Glomerular visceral epithelial cell (primary cell): Measurements from ENCODE around the gene ACADS.

Experiments
- DNase-seq: peaks from one replicate; pipeline ENCODE4 v3.0.0-alpha.2; 2016; ENCODE audit errors: extremely low spot score

The ACADS gene

DNA sequence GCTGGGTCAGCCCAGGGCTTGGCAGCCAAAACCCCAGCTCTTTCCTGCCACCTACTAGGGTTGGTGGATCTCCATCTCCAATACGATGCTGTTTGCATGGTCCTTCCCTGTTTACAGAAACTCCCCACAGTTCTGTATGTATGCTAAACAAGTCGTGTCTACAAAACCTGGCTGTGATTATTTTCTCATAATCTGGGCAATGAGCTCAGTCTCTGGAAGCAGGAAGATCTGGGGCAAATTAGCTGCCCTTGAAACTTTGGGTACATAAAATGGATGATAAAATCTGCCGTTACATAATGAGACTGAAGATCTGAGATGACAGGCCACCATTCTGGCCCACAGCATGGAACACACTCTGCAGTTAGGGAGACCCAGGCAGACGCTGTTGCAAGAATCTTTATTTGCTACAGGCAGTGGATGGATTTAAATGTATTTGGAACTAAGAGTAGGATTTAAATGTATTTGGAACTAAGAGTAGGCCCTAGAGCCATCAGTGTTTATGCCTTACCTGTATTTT lies 31.7 kb downstream of the ACADS start:
- DNase-seq = no peak

DNA sequence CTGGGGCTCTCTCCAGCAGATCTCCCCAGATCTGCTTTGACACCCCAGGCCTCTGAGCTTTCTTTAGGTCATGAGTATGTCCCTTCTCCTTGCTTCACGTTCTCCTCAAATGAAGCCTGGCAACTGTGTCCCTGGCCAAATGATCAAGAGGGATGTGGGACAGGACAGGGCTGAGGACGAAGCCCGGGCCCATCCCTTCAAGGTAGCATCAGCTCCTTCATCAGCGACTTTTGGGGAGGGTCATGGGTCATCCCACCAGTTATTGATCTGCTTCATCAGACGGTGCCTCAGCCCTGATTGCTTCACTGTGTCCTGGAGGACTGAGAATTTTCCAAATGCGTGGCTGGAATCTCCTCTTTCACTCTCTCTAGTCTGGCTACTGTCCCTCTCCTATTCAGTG lies 32.3 kb downstream of the ACADS start:
- no peak for DNase-seq

DNA sequence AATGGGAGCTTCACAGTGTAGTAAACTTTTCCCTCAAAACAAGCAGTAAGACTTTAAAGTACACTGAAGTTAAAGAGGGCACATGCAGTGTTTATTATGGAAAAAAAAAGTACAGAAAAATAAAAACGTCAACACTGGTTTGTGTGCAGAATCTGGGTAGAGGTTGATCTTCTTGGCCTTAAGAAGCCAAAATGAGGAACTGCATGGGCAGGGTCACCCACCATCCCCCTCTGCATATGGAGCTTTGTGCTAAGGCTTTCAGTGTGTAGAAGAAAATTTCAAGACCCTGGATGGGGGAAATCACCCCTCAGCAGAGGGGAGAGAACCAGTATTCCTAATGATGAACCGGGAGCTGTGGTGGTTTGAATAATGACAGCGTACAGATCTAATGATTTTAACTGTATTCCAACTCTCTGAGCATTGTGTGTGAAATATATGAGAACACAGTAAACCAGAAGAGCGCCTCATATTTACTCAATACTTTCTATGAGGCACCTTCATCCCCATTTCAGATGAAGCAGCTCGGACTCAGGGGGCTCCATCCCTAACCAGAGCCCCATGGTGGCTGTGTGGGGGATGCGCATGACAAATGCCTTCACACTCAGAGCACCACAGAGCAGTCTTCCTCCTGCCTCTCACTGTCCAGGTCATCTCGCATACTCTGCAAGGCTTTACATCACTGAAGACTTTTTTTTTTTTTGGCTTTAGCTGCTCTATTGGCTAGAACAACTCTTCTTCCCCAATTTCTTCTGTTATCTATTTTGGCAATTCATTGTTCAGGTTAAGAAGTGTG lies 33.4 kb downstream of the ACADS start:
- no peak for DNase-seq

DNA sequence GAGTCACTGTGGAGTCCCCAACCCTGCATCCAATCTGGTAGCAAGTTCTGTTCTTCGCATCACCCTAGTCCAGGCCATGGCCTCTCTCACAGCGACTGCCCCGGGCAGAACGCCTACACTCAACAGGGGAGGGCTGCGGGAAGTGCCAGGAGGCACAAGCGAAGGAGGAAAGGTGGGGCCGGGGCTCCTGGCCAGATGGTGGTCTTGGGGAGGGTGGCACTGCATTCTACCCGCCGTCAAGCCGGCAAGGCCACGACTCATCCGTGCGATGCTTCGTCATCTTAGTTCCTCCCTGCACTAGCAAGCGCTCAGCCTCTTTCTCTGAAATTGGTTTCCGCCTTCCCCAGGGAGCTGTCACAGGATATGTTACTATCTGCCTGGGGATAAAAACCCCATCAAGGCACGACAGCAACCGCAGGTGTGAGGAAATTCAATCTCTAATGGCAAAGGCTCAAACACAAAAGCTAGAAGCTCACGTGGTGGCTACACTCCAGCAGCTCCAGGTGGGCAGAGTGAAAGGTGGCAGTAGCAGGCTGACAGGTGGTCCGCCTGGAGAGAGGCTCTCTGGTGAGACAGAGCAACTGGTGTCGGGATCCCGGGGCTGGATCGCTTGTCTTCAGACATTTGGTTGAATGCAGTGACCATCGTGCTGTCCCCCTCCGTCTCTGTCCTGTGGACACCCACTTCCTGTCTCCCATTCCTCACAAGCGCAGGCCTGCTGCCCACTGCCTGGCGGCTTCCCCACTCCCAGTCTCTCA lies 34.1 kb downstream of the ACADS start:
- DNase-seq = no peak

DNA sequence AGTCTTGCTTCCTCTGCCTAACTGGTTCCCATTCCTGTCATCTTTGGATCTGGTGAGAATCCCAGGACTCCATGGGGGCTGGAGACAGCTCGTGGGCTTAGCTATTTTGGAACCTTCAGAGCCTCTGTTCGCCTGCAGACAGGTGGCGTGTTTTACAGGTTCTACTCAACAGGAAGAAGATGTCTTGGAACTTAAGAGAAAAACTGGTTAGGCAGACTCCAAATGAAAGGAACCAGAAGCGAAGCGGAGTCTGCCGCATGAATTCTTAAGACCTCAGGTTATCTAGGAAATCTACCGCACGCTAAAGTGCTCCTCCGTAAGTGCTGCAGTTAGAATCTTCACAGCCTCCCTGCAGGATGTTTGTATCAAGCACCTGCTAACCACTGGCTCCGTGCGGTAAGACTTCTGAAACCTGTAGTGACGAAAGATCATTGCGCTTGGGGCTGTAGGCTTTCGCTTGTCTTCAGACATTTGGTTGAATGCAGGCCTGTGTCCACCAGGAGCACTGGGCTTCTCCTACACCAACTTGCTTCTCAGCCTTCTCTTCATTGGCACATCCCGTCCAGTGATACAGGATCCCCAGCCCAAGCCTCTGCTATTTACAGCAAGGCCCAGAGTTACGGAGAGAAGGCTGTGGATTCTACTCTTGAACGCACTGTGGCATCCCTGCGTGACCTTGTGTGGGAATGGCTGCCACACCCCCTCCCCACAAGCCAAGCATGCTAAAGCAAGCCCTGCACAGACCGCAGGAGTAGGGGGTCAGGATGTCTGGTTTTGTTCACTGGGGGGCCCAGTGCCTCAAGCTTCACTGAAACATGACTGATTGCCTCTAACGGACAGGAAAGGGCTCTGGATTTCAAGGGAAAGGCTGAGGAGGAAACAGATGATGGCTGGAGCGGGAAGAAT lies 35.0 kb downstream of the ACADS start:
- no peak for DNase-seq

DNA sequence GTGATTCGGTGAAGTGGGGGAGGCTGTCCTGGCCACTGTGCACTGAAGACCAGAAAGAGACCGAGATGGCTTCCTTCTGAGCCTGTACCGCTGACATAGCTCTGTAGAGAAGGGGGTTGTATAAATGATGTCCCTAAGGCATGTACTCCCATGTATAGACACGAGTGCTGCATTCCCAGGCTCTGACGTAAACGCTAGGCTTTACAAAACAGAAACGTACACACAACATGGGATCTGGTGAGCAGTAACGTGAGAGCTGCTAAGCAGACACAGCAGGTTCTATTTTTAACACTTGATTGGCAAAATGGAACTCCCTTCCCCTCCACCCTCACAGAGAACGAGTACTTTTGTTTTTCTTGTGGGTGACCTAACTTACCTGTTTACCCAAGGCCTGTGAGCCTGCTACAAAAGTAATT lies 35.9 kb downstream of the ACADS start:
- DNase-seq = no peak

DNA sequence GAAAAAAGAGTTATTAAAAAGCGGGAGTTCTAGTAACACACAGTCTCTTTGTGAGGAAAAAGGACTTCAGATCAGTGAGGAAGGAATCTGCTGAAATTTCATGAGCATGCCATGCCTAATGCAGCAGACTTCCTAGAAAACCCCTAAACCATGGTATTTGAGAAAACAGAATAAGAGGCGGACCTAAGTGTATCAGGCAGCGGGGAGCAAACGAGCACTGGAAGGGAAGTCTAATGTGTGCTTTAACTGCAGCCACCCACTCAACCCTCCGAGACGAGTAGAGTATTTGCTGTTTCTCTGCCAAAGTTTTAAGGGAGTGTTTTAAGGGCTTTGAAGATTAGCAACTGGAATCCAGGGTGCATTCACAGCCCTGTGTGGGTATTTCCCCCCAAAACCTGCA lies 36.5 kb downstream of the ACADS start:
- no peak for DNase-seq

DNA sequence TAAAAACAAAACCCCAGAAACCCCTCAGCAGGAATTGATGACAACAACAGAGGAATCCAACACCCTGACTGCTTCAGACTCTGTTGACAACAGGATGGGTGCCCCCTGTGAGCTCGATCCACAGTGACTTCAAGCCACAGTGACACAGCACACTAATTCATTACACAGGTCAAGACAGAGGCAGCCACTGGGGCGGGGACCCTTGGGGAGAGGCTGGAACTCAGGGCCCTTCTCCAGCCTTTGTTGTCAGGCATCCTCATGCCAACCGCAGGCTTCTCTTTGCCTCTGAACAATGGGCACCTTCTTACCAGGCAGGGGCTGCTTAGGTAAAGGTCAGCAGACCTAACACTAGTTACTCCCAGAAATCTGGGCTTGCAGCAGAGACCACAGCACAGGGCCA lies 37.6 kb downstream of the ACADS start:
- no peak for DNase-seq

DNA sequence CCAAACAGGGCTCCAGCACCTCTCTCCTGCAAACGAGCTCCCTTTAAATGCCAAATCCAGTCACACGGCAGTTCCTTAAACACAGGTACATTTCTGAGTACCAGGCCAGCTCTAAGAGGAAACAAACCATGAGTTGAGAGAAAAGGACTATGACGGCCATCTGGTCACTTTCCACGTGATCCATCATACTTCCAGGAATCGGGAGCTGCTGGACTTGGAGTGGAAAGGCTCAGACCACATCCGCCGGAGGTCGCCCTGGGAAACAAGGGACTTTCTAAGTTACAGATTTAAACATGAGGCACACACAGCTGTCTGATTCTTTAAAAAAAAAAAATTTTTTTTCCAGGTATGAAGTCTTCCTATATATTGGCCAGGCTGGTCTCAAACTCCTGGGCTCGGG lies 39.2 kb downstream of the ACADS start:
- no peak for DNase-seq

DNA sequence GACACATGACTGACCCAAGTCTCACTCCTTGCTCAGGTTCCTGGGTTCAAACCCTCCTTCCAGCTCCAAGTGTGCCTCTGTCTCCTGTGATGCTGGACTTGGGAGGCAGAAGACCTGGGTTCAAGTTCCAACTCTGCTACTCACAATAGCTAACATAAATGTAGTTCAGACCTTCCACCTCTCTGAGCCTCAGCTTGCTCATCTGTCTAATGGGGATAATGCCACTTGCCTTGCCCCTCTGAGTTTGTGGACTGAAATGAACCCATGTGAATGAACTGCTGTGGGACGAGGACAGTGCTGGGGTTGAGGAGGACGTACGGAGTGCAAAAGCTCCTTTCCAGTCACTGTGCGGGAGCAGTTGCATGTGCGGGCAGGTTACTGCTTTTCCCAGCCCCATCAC lies 40.9 kb downstream of the ACADS start:
- no peak for DNase-seq

DNA sequence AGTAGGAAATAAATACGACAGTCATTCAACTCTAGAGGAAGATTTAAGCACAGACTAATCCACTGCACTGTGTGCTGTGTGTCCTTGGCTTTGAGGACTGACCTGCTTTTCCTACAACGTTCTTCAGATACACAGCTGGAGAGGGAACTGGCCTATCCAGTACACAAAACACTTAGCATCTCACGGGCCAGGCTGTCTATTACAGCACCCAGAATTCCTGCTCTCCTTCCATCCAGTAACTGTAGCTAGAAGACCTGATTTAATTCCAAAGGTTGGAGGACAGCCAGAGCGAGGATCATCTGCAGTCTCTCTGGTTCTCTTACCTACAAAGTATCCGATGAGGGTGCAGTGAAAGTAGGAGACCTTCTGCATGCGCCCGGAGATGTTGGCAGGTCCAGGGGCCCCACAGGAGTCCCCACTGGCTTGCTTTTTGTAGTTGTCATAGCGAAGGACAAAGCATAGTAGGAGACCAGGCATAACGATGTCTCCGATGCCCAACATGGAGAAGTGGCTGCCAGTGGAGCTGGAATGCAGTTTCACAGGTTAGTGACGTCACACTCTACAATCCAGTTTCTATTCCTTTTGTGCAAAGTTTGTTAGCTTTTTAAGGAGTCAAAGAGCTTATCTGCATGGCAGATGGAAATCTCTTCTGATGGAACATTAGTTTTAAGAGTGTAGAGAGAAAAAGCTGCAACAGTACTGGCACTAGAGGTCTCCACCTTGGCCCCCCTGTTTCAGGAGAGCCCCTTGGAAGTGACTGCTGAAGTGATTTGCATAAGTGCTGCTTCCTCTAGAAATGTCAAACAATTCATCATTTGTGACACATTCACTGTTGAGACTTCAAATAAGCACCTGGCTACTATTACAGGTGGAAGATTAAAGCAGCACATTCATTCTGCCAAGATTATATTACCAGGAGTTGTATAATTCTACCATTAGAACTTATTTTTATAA lies 41.7 kb downstream of the ACADS start:
- DNase-seq = no peak

DNA sequence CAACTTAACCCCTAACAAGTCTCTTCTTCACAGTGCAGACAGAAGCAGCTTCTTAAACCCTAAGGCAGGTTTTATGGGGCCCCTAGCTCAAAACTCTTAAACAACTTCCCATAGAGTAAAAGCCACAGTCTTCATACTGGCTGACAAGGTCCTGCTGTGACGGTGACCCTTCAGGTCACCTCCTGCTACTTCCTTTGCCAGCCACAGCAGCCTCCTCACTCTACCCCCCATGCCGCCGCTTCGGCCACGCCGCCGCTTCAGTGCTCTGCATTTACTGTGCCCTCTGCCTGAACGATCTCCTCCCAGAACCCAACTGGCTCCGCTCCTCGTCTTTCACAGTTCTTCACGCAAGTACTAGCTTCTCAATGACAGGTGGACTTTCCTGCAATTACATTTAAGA lies 45.5 kb downstream of the ACADS start:
- DNase-seq = no peak

DNA sequence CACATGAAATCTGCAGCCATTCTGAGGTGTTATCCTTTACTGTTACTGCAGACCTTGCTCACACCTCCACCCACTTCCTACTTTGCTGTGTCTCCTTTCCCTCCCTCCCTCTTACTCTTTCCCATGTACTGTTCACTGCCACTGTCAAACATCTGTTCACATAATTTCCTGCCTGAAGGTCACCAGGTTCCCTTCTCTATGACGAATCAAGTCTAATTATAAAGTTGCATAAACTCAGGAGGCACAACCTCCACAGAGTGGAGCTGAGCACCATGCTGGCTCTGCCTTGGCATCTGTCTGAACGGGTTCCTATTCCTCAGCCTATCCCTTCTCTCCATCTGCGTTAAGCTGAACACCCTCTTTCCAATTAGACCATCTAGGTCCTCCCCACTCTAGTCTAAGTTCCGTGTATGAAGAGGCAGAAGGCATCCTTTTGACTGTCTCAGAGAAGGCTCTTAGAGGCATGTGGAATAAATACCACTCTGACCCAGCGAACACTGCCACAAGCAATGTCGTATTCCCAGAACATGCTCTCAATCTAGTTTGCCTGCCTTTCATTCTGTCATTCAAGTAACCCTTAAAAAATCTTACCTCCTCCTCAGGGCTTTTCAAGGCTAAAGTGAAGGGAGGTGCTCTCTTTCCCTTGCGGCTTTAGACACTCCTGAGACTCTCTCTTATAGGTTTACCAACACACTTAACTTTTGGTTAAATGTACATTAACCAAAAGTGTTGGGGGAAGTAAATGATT lies 48.7 kb downstream of the ACADS start:
- DNase-seq = no peak

DNA sequence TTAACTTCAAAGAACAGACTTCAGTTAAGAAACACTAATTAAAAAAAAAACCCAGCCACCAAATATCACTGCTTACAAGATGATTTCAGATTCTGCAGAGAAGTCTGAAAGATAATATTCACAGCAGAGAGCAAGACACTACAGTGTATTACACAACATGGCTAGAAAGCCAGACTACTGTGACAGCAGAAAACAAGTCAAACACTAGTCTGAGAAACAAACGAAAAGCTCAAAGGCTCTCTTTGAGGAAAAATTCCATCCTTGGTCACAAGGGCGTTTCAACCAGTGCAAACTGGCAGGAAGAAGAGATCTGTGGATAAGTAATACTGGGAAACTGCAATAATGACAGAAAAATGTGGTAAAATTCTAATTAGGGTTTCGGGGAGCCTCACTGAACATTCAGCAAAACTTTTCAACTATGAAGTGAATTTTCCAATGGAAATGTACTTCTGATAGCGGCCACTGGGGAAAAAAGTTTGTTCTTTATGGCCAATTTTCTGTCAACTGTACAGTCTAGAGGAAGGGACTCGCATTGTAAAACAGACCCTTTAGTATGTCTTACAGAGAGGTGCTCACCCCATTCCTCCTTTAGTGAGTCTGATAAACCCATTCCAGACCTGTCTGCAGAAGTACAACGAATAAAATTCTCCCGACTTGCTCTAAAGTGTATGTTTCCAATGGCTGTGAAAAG lies 50.4 kb downstream of the ACADS start:
- DNase-seq = no peak

DNA sequence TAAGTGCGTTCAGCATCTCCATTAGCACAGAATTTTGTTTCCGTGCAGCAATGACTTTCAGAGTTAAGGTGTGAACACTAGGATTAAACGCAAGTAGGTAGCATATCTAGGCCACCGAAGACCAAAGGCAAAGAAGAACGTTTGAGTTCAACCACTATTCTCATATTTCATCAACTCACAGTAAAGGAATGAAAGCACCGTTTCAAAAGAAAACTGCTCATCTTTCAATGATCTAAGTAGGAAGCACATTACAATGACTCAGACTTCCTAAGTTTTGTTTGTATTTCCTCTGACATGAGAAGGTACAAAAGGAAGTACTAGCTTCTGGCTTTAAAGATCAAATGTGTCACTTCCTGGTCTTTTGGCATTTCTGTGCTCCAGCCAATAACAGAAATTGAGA lies 57.6 kb downstream of the ACADS start:
- no peak for DNase-seq

DNA sequence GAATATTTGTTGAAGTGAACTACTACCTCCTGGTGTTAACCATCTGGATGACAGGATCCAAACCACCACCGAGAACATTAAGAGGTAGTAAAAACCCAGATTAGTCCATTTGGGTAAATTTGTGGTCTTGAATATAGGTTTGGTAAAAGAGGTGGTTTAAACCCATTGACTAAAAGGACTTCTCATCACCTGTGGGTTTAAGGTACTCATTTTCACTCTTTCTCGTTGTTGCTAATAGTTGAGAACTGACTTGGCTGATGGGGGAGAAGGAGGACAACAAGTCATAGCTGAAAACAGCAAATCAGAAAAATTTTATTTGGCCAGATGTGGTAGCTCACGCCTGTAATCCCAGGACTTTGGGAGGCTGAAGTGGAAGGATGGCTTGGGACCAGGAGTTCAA lies 59.2 kb downstream of the ACADS start:
- no peak for DNase-seq

DNA sequence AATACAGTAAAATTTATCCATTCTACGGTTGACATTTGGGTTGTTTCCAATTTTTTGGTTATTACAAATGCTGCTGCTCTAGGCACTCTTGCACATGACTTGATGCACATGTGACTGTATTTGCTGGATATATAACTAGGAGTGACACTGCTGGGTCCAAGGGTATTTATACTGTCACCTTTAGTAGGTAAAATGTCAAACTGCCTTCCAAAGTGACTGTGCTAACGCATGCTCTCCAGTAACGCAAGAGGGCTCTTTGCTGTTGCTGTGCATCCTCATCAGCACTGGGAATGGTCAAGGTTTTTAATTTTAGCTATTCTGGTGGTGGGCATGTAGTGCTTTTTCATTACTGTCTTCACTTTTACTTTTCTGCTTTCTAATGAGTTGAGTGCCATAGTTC lies 62.3 kb downstream of the ACADS start:
- DNase-seq = no peak
